GM12891 (cell line): Measurements from ENCODE around the gene DAO.

ENCODE experiments used
- PAX5 ChIP-seq: IDR thresholded peaks from 2 replicates; pipeline ENCODE4 v1.6.1; 2011; ENCODE audit warnings: low read length, moderate library complexity, mild to moderate bottlenecking; ENCODE audit not compliant: insufficient read depth, severe bottlenecking
- POLR2A ChIP-seq: IDR thresholded peaks from 2 replicates; pipeline ENCODE4 v1.6.1; 2011; ENCODE audit warnings: low read depth, low read length, control low read depth
- POLR2AphosphoS5 ChIP-seq: IDR thresholded peaks from 2 replicates; pipeline ENCODE4 v1.6.1; 2011; ENCODE audit warnings: low read depth, low read length, control low read depth
- POU2F2 ChIP-seq: IDR thresholded peaks from 2 replicates; pipeline ENCODE4 v1.6.1; 2011; ENCODE audit warnings: low read depth, mild to moderate bottlenecking, control low read depth, low read length, moderate library complexity
- SPI1 ChIP-seq: IDR thresholded peaks from 2 replicates; pipeline ENCODE4 v1.6.1; 2011; ENCODE audit warnings: low read depth, low read length, control low read depth
- TAF1 ChIP-seq: IDR thresholded peaks from 2 replicates; pipeline ENCODE4 v1.6.1; 2011; ENCODE audit warnings: low read depth, low read length, control low read depth

DNA sequence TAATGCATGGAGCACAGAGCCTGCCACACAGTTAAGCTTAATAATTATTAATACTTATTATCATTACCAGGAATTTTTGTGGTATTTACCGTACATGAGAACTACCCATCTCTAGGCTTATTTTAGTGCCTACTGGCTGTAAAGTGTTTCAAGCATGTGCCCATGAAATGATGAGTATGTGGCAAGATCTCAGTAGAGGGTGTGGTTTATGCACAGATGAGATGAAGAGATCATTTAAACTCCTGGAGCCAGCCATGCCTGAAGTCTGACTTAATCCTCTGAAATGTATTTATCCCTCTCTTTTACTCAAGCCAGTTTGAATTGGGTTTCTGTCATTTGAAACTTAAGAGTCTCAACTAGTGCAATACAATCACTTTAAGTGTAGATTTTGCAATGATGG is 60.2 kb downstream of the DAO start:
- TF ChIP-seq SPI1 (no peak), POLR2AphosphoS5 (no peak), POLR2A (no peak), TAF1 (no peak), POU2F2 (no peak), PAX5 (no peak)
